HFF-Myc (cell line): Measurements from ENCODE around the gene TMEM94.

Source experiments
- DNase-seq: peaks from one replicate; pipeline ENCODE4 v3.0.0-alpha.2; 2011; ENCODE audit warnings: low read depth; ENCODE audit errors: extremely low read depth
- H3K4me3 ChIP-seq: replicated peaks from 2 replicates; pipeline ENCODE4 v1.5.1; 2011; ENCODE audit warnings: low read depth, mild to moderate bottlenecking, control low read depth, low read length
- CTCF ChIP-seq: IDR thresholded peaks from 2 replicates; pipeline ENCODE4 v1.5.1; 2012; ENCODE audit warnings: mild to moderate bottlenecking, low read depth, low read length, control low read depth; ENCODE audit errors: missing control alignments

TMEM94 gene

GRCh38 chr17:75487351-75488070, 31.1 kb downstream of the TMEM94 start:
- TF ChIP-seq CTCF = no peak
- no peak for DNase-seq
- H3K4me3 ChIP-seq = no peak overlapping the region

- H3K4me3 ChIP-seq = no peak overlapping the region
- TF ChIP-seq CTCF = no peak
- no peak for DNase-seq
Measured at GRCh38 chr17:75488693-75489510, 32.5 kb downstream of the TMEM94 start.

GRCh38 chr17:75489511-75489955, 33.1 kb downstream of the TMEM94 start:
- TF ChIP-seq CTCF = no peak
- DNase-seq = no peak

GRCh38 chr17:75490173-75490743, 33.8 kb downstream of the TMEM94 start:
- no peak for DNase-seq
- TF ChIP-seq CTCF = no peak

More at GRCh38 chr17:75489511-75489955, 33.1 kb downstream of the TMEM94 start:
- H3K4me3 ChIP-seq = no peak overlapping the region

GRCh38 chr17:75490953-75491649, 34.7 kb downstream of the TMEM94 start:
- DNase-seq = no peak
- TF ChIP-seq CTCF = no peak
- no peak overlapping the region for H3K4me3 ChIP-seq

More at GRCh38 chr17:75490173-75490743, 33.8 kb downstream of the TMEM94 start:
- no peak overlapping the region for H3K4me3 ChIP-seq

- DNase-seq = no peak
- no peak for TF ChIP-seq CTCF
- no peak overlapping the region for H3K4me3 ChIP-seq
Measured at GRCh38 chr17:75491680-75492079, 35.2 kb downstream of the TMEM94 start.
